Prostate gland (tissue), 2 donors: Measurements from ENCODE around the gene SRM.

ENCODE experiments used
- CTCF ChIP-seq, 4 experiments: fragments of 200-600 bp in 2 of 4; fragments of 450-650 bp in 2 of 4; sonication (generic) in 2 of 4; IDR thresholded peaks; 1 replicate in 3 of 4; 2 replicates in 1 of 4; pipeline ENCODE4 v1.5.1; 2016 to 2019; ENCODE audit warnings: antibody characterized with exemption in 4 of 4, mild to moderate bottlenecking in 2 of 4, moderate library complexity in 2 of 4
- POLR2A ChIP-seq: fragments of 450-650 bp; IDR thresholded peaks from one replicate; pipeline ENCODE4 v1.6.1; 2016; ENCODE audit warnings: antibody characterized with exemption, mild to moderate bottlenecking
- POLR2AphosphoS5 ChIP-seq: sonication (generic); formaldehyde crosslinking; IDR thresholded peaks from one replicate; pipeline ENCODE4 v1.6.1; 2017; ENCODE audit warnings: antibody characterized with exemption

DNA sequence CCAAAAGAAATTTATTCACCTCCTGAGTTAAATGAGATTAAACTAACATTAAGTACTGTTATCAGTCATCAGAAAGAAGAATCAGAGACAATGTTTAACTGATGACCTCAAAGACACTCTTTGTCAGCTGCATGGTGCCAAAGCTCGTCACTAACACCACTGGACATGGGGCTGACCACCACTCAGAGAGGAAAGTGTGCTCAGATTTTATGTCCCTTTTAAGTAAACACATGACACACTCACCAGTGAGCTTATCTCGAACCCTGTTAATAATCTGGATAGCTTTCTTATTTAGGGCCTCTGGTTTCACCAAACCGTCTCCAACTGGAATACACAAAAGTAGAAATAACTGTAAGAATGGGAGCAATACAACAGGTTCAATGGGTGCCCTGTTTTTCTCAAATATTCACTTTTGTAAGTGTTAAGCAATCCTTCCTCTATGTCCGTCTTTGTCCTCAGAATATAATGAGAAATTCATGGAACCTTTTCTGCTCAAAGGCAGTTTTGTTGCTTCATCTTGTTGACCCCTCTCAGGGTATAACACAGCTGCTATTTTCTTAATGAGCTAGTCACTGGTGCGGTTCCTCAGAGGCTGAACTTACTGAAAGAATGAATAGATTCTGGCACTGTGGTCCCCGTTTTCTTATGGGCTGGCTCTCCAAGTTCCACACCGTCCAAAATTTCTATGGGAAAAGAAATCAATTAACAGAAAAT is 49.4 kb upstream of the SRM start:
- TF ChIP-seq POLR2A (no peak), CTCF (IDR thresholded peaks at IDR 0.05) (no peak), POLR2AphosphoS5 (no peak)
